ENCODE measurements around the gene SHOX.
"Not testable (repeated sequence)": the region's sequence is repeated elsewhere in the genome, so short reads cannot be mapped to it uniquely, and the experiment has no call there.

The SHOX gene

DNA sequence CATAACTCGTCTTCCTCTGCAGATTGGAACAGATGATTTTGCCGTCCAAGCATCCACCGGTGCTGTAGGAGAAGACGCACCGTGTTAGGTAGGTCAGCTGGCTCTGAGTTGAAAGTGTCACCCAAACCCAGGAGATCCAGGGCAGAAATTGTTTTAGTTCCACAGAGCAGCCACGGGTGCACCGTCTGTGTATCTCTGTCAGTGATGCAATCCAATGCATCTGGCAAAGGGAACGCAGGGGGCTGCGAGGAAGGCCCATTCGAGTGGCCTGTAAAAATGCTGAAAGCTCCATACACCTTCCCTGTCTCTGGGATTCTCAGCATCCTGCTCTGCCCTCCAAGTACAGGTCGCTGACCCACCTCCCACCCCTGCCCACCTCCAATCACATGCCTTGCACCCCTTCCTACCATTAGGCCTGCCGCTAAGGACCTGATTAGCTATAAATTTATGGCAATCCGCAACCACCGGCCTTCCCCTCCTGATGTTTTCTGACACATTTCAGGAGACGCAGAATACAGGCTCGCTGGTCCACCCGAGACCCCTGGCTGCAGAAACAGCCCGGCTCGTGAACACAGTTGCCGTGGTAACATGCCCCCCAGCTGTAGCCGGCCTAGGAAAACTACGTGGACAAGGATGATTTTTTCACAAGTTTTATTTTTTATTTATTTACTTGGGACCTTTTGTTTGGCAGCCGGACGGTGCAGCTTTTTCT lies 39.7 kb upstream of the SHOX start:
- no peaks in the 10 kb centered on the region for H3K36me3 ChIP-seq (replicated peaks; ENCODE audit: insufficient read depth, low read length)
- no peak overlapping the region for H3K4me3 ChIP-seq (ENCODE audit: low read length)
- no peak overlapping the region for H3K9ac ChIP-seq (ENCODE audit: low read length)
- H3K4me2 ChIP-seq (ENCODE audit: low read depth, low read length): no peak overlapping the region
- H3K79me2 ChIP-seq (ENCODE audit: low read length): no peaks in the 10 kb centered on the region
- H3K9me3 ChIP-seq (replicated peaks; ENCODE audit: insufficient read depth, low read length): no peaks in the 10 kb centered on the region
- H3K4me1 ChIP-seq (ENCODE audit: low read length): no peaks in the 10 kb centered on the region
- no peak overlapping the region for H2AFZ ChIP-seq (ENCODE audit: low read length)
- no peak overlapping the region for H3K27ac ChIP-seq (ENCODE audit: low read length)
- no peaks in the 10 kb centered on the region for H3K9me2 ChIP-seq (replicated peaks; ENCODE audit: insufficient read depth, low read length)
- DNase-seq: no peak
- H4K20me1 ChIP-seq (ENCODE audit: insufficient read depth, low read length): no peaks in the 10 kb centered on the region
- H3K27me3 ChIP-seq (replicated peaks; ENCODE audit: insufficient read depth, low read length): no peaks in the 10 kb centered on the region
- TF ChIP-seq EZH2phosphoT487 (IDR thresholded peaks at IDR 0.05; ENCODE audit: low read length): no peak
- TF ChIP-seq, protein P1, sequence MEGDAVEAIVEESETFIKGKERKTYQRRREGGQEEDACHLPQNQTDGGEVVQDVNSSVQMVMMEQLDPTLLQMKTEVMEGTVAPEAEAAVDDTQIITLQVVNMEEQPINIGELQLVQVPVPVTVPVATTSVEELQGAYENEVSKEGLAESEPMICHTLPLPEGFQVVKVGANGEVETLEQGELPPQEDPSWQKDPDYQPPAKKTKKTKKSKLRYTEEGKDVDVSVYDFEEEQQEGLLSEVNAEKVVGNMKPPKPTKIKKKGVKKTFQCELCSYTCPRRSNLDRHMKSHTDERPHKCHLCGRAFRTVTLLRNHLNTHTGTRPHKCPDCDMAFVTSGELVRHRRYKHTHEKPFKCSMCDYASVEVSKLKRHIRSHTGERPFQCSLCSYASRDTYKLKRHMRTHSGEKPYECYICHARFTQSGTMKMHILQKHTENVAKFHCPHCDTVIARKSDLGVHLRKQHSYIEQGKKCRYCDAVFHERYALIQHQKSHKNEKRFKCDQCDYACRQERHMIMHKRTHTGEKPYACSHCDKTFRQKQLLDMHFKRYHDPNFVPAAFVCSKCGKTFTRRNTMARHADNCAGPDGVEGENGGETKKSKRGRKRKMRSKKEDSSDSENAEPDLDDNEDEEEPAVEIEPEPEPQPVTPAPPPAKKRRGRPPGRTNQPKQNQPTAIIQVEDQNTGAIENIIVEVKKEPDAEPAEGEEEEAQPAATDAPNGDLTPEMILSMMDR (IDR thresholded peaks at IDR 0.05; ENCODE audit: low read length): no peak
- TF ChIP-seq EZH2 (optimal IDR thresholded peaks at IDR 0.05; ENCODE audit: low read depth, low read length): no peak
- no peaks in the 10 kb centered on the region for H3F3A ChIP-seq (ENCODE audit: insufficient read depth, low read length)

DNA sequence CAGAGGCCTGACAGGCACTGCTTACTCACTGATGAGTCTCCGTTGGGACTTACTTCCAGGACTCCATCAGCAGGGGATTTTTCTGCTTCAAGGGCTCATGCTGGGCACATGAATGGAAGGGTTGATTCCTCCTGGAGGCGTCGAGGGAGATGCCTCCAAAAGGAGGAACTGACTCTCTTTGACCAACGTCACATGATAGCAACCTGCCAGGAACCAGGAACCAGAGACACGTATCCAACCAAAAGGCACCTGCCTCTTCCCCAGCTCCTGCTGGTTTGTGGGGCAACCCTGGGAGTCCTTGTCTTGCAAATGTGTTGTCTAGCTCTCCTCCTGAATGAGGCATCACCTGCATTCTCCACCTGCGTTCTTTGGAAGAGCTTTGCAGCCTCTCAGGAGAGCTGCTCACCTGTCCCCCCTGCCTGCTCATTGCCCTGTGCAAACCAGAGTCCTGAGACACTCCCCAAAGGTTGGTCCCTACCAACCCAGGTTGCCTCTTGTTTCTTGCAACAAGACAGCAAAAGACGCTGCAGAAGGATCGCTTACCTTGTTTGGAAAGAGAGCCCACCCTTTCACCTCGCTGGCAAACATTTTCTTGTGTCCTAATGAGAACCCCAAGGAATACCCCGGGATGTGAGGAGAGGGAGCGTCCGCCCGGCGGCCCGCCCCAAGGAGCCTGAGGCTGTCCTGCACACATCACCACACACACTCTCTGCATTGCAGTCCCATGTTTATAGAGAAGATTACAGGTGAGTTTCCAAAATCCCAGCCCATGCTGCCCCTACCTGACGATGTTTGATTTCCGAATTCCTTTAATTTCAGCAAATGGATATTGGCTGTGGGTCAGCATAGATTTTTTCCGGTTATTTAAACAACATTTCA lies 30.5 kb upstream of the SHOX start:
- no peaks in the 10 kb centered on the region for H3K27me3 ChIP-seq (replicated peaks; ENCODE audit: insufficient read depth, low read length)
- no peaks in the 10 kb centered on the region for H3K79me2 ChIP-seq (ENCODE audit: low read length)
- H3K4me1 ChIP-seq (ENCODE audit: low read length): no peaks in the 10 kb centered on the region
- no peak overlapping the region for H2AFZ ChIP-seq (ENCODE audit: low read length)
- no peaks in the 10 kb centered on the region for H4K20me1 ChIP-seq (ENCODE audit: insufficient read depth, low read length)
- H3F3A ChIP-seq (ENCODE audit: insufficient read depth, low read length): no peaks in the 10 kb centered on the region
- H3K36me3 ChIP-seq (replicated peaks; ENCODE audit: insufficient read depth, low read length): no peaks in the 10 kb centered on the region
- H3K4me3 ChIP-seq (ENCODE audit: low read length): no peak overlapping the region
- H3K9ac ChIP-seq (ENCODE audit: low read length): no peak overlapping the region
- no peaks in the 10 kb centered on the region for H3K9me3 ChIP-seq (replicated peaks; ENCODE audit: insufficient read depth, low read length)
- no peaks in the 10 kb centered on the region for H3K9me2 ChIP-seq (replicated peaks; ENCODE audit: insufficient read depth, low read length)
- no peak overlapping the region for H3K4me2 ChIP-seq (ENCODE audit: low read depth, low read length)
- TF ChIP-seq EZH2phosphoT487 (IDR thresholded peaks at IDR 0.05; ENCODE audit: low read length) (no peak), EZH2 (optimal IDR thresholded peaks at IDR 0.05; ENCODE audit: low read depth, low read length) (no peak)
- TF ChIP-seq, protein P1 (IDR thresholded peaks at IDR 0.05; ENCODE audit: low read length): no peak
- DNase-seq: no peak
- H3K27ac ChIP-seq (ENCODE audit: low read length): no peak overlapping the region

DNA sequence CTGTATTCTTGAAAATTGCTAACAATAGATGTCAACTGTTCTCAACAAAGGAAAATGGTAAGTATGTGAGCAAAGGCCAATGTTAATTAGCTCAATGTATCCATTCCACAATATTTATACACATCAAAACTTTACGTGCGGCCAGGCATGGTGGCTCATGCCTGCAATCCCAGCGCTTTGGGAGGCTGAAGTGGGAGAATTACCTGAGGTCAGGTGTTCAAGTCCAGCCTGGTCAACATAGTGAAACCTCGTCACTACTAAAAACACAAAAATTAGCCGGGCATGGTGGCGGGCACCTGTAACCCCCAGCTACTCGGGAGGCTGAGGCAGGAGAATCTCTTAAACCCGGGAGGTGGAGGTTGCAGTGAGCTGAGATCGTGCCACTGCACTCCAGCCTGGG lies 27.6 kb upstream of the SHOX start:
- not testable (repeated sequence) for H3K9me2 ChIP-seq (replicated peaks; ENCODE audit: insufficient read depth, low read length); H3K4me1 ChIP-seq (ENCODE audit: low read length); H3K27me3 ChIP-seq (replicated peaks; ENCODE audit: insufficient read depth, low read length); H3K4me2 ChIP-seq (ENCODE audit: low read depth, low read length); H3K36me3 ChIP-seq (replicated peaks; ENCODE audit: insufficient read depth, low read length); H4K20me1 ChIP-seq (ENCODE audit: insufficient read depth, low read length); H3K9ac ChIP-seq (ENCODE audit: low read length); H3K79me2 ChIP-seq (ENCODE audit: low read length); H3K27ac ChIP-seq (ENCODE audit: low read length); H3F3A ChIP-seq (ENCODE audit: insufficient read depth, low read length); DNase-seq; H3K4me3 ChIP-seq (ENCODE audit: low read length); H3K9me3 ChIP-seq (replicated peaks; ENCODE audit: insufficient read depth, low read length); H2AFZ ChIP-seq (ENCODE audit: low read length)

DNA sequence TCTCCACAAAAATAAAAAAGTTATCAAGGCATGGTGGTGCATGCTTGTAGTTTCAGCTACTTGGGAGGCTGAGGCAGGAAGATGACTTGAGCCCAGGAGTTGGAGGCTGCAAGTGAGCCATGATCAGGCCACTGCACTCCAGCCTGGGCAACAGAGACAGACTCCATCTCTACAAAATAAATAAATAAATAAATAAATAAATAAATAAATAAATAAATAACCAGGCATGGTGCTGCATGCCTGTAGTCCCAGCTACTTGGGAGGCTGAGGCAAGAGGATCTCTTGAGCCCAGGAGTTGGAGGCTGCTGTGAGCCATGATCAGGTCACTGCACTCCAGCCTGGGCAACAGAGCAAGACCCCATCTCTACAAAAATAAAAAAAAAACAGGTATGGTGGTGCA lies 26.0 kb upstream of the SHOX start:
- H3K9me2 ChIP-seq (replicated peaks; ENCODE audit: insufficient read depth, low read length); H3K79me2 ChIP-seq (ENCODE audit: low read length); H2AFZ ChIP-seq (ENCODE audit: low read length); H3K27ac ChIP-seq (ENCODE audit: low read length); H3K9ac ChIP-seq (ENCODE audit: low read length); H4K20me1 ChIP-seq (ENCODE audit: insufficient read depth, low read length); H3K9me3 ChIP-seq (replicated peaks; ENCODE audit: insufficient read depth, low read length); H3K27me3 ChIP-seq (replicated peaks; ENCODE audit: insufficient read depth, low read length); H3F3A ChIP-seq (ENCODE audit: insufficient read depth, low read length); H3K4me3 ChIP-seq (ENCODE audit: low read length); DNase-seq; H3K4me2 ChIP-seq (ENCODE audit: low read depth, low read length); H3K4me1 ChIP-seq (ENCODE audit: low read length); H3K36me3 ChIP-seq (replicated peaks; ENCODE audit: insufficient read depth, low read length): not testable (repeated sequence)

DNA sequence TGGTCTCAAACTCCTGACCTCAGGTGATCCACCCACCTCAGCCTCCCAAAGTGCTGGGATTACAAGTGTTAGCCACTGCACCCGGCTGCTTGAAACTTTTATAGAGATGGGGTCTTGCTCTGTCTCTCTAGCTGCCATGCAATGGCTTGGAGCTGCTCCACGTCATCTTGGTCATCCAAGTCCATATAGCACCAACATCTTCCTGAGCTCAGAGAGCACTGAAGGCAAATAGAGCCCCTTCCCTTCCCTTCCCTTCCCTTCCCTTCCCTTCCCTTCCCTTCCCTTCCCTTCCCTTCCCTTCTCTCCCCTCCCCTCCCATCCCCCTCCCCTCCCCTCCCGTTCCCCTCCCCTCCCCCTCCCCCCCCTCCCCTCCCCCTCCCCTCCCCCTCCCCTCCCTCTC lies 22.5 kb upstream of the SHOX start:
- H2AFZ ChIP-seq (ENCODE audit: low read length); H3F3A ChIP-seq (ENCODE audit: insufficient read depth, low read length); H3K4me3 ChIP-seq (ENCODE audit: low read length); H3K9me3 ChIP-seq (replicated peaks; ENCODE audit: insufficient read depth, low read length); H3K9ac ChIP-seq (ENCODE audit: low read length); H3K79me2 ChIP-seq (ENCODE audit: low read length); H3K36me3 ChIP-seq (replicated peaks; ENCODE audit: insufficient read depth, low read length); H3K4me2 ChIP-seq (ENCODE audit: low read depth, low read length); H3K27ac ChIP-seq (ENCODE audit: low read length); DNase-seq; H3K9me2 ChIP-seq (replicated peaks; ENCODE audit: insufficient read depth, low read length); H3K27me3 ChIP-seq (replicated peaks; ENCODE audit: insufficient read depth, low read length); H3K4me1 ChIP-seq (ENCODE audit: low read length); H4K20me1 ChIP-seq (ENCODE audit: insufficient read depth, low read length): not testable (repeated sequence)

Measured in MM.1S (cell line).